Neural crest cell (in vitro differentiated cells): ENCODE data around the gene GET4. TPM values are rescaled to one million over a fixed set of nuclear protein-coding genes. Genes with fewer than 3 reads are reported as not detected.

Source experiments
- DNase-seq: peaks from one replicate; pipeline ENCODE4 v3.0.0; 2021; ENCODE audit warnings: low read depth, mixed read lengths, low spot score
- H3K27ac Mint-ChIP-seq: one replicate; pipeline ENCODE4 v1.8.0; 2021; ENCODE audit warnings: mild to moderate bottlenecking, mixed read lengths; ENCODE audit not compliant: unreplicated experiment
- H3K27me3 Mint-ChIP-seq: 2 replicates; pipeline ENCODE4 v1.8.0; 2021; ENCODE audit warnings: low read depth, mild to moderate bottlenecking, mixed read lengths
- H3K36me3 Mint-ChIP-seq: 2 replicates; pipeline ENCODE4 v1.8.0; 2021; ENCODE audit warnings: low read depth, mild to moderate bottlenecking, mixed read lengths
- H3K4me1 Mint-ChIP-seq: 2 replicates; pipeline ENCODE4 v1.8.0; 2021; ENCODE audit warnings: mixed read lengths
- H3K4me3 Mint-ChIP-seq: one replicate; pipeline ENCODE4 v1.8.0; 2021; ENCODE audit warnings: mild to moderate bottlenecking, mixed read lengths
- H3K9me3 Mint-ChIP-seq: 2 replicates; pipeline ENCODE4 v1.8.0; 2021; ENCODE audit warnings: mixed read lengths
- CTCF ChIP-seq: fragments of 200-600 bp; sonication (generic); conservative IDR thresholded peaks from 2 replicates; pipeline ENCODE4 v1.5.0; 2021; ENCODE audit warnings: antibody characterized with exemption, mild to moderate bottlenecking
- total RNA-seq: library from RNA; stranded (reverse); gene quantifications from 2 replicates; pipeline ENCODE4 v1.2.1, GENCODE V29; 2021

Gene GET4
- total RNA-seq, 1 donor from 2014 or later, result 55.2 TPM

GRCh38 chr7:926061-927030, 50.0 kb downstream of the GET4 start:
- DNase-seq, result no peak
- Mint-ChIP-seq H3K27ac (no peak overlapping the region), H3K36me3 (no peaks in the 10 kb centered on the region), H3K4me3 (no peak overlapping the region), H3K9me3 (no peaks in the 10 kb centered on the region), H3K4me1 (no peaks in the 10 kb centered on the region), H3K27me3 (no peaks in the 10 kb centered on the region)
- TF ChIP-seq CTCF, result no peak

- Mint-ChIP-seq H3K27me3 (no peaks in the 10 kb centered on the region), H3K4me1 (no peaks in the 10 kb centered on the region), H3K9me3 (no peaks in the 10 kb centered on the region), H3K27ac (no peak overlapping the region), H3K4me3 (no peak overlapping the region), H3K36me3 (no peaks in the 10 kb centered on the region)
- DNase-seq, result no peak
- no peak for TF ChIP-seq CTCF
Observed at GRCh38 chr7:927031-927671, 50.8 kb downstream of the GET4 start.

- Mint-ChIP-seq H3K27ac (no peak overlapping the region), H3K36me3 (no peaks in the 10 kb centered on the region), H3K9me3 (no peaks in the 10 kb centered on the region), H3K4me1 (no peaks in the 10 kb centered on the region), H3K27me3 (no peaks in the 10 kb centered on the region), H3K4me3 (no peak overlapping the region)
- DNase-seq, result no peak
- TF ChIP-seq CTCF, result no peak
Observed at GRCh38 chr7:929311-929711, 53.0 kb downstream of the GET4 start.

- H3K27ac Mint-ChIP-seq, result no peak overlapping the region
- no peaks in the 10 kb centered on the region for H3K9me3 Mint-ChIP-seq
- TF ChIP-seq CTCF, result no peak
- H3K36me3 Mint-ChIP-seq, result no peaks in the 10 kb centered on the region
- DNase-seq, result no peak
- no peak overlapping the region for H3K4me3 Mint-ChIP-seq
- H3K27me3 Mint-ChIP-seq, result no peaks in the 10 kb centered on the region
- no peaks in the 10 kb centered on the region for H3K4me1 Mint-ChIP-seq
Observed at GRCh38 chr7:930975-931758, 54.8 kb downstream of the GET4 start.

GRCh38 chr7:931871-932650, 55.7 kb downstream of the GET4 start:
- DNase-seq, result no peak
- Mint-ChIP-seq H3K4me3 (no peak overlapping the region), H3K27ac (no peak overlapping the region), H3K4me1 (no peaks in the 10 kb centered on the region), H3K36me3 (no peaks in the 10 kb centered on the region), H3K27me3 (no peaks in the 10 kb centered on the region), H3K9me3 (no peaks in the 10 kb centered on the region)
- TF ChIP-seq CTCF, result no peak
